ENCODE data around the gene INO80. TPM values are rescaled to one million over a fixed set of nuclear protein-coding genes. Genes with fewer than 3 reads are reported as not detected.

The INO80 gene
- total RNA-seq, 1 experiment from 2014 or later, result 27.3 TPM

GRCh38 chr15:40933517-40933902 is 182.6 kb downstream of the INO80 start:
- no TSS peak for BruUV-seq (replicated peaks)
- CTCF ChIA-PET, result no interaction called here
- DNase-seq (ENCODE audit: low spot score), result no peak
- intact Hi-C loops (cut with micrococcal nuclease; ENCODE audit: unreplicated experiment), result no loop called here
- Histone ChIP-seq H3K9me3 (ENCODE audit: low read depth, low read length, poor library complexity, severe bottlenecking) (no peaks in the 10 kb centered on the region), H3K36me3 (ENCODE audit: insufficient read depth, low read length, poor library complexity, severe bottlenecking) (no peaks in the 10 kb centered on the region), H3K27ac (ENCODE audit: low read depth, low read length, poor library complexity, severe bottlenecking) (no peak overlapping the region), H3K4me1 (ENCODE audit: insufficient read depth, low read length, poor library complexity, severe bottlenecking) (peaks cover 35% of the 10 kb centered on the region), H3K4me3 (ENCODE audit: low read depth, low read length, poor library complexity, severe bottlenecking) (no peak overlapping the region), H3K27me3 (replicated peaks; ENCODE audit: insufficient read depth, low read depth, low read length, poor library complexity) (peaks cover 29% of the 10 kb centered on the region)
- POLR2A ChIA-PET (ENCODE audit: low non-redundant PET), result no interaction called here
- no peak for TF ChIP-seq EZH2 (IDR thresholded peaks at IDR 0.05; ENCODE audit: borderline replicate concordance, low read depth, low read length, poor library complexity, severe bottlenecking)
- no peak for TF ChIP-seq CTCF (conservative IDR thresholded peaks at IDR 0.05; ENCODE audit: low read depth, low read length)

- H3K9me3 ChIP-seq (ENCODE audit: low read depth, low read length, poor library complexity, severe bottlenecking), result no peaks in the 10 kb centered on the region
- no peaks in the 10 kb centered on the region for H3K36me3 ChIP-seq (ENCODE audit: insufficient read depth, low read length, poor library complexity, severe bottlenecking)
- TF ChIP-seq EZH2 (IDR thresholded peaks at IDR 0.05; ENCODE audit: borderline replicate concordance, low read depth, low read length, poor library complexity, severe bottlenecking) (no peak), CTCF (conservative IDR thresholded peaks at IDR 0.05; ENCODE audit: low read depth, low read length) (no peak)
- ChIA-PET POLR2A (ENCODE audit: low non-redundant PET) (no interaction called here), CTCF (no interaction called here)
- peaks cover 41% of the 10 kb centered on the region for H3K4me1 ChIP-seq (ENCODE audit: insufficient read depth, low read length, poor library complexity, severe bottlenecking)
- no peak for DNase-seq (ENCODE audit: low spot score)
- H3K4me3 ChIP-seq (ENCODE audit: low read depth, low read length, poor library complexity, severe bottlenecking), result no peak overlapping the region
- intact Hi-C loops (cut with micrococcal nuclease; ENCODE audit: unreplicated experiment), result no loop called here
- no peak overlapping the region for H3K27ac ChIP-seq (ENCODE audit: low read depth, low read length, poor library complexity, severe bottlenecking)
- BruUV-seq (replicated peaks), result no TSS peak
- H3K27me3 ChIP-seq (replicated peaks; ENCODE audit: insufficient read depth, low read depth, low read length, poor library complexity), result peaks cover 35% of the 10 kb centered on the region
Observed at GRCh38 chr15:40932649-40933516, 183.2 kb downstream of the INO80 start.

GRCh38 chr15:40932156-40932555 is 183.9 kb downstream of the INO80 start:
- intact Hi-C loops (cut with micrococcal nuclease; ENCODE audit: unreplicated experiment), result no loop called here
- POLR2A ChIA-PET (ENCODE audit: low non-redundant PET), result no interaction called here

More at GRCh38 chr15:40932156-40932555, 183.9 kb downstream of the INO80 start:
- H3K9me3 ChIP-seq (ENCODE audit: low read depth, low read length, poor library complexity, severe bottlenecking), result no peaks in the 10 kb centered on the region
- no peak overlapping the region for H3K27ac ChIP-seq (ENCODE audit: low read depth, low read length, poor library complexity, severe bottlenecking)
- BruUV-seq (replicated peaks), result no TSS peak
- TF ChIP-seq EZH2 (IDR thresholded peaks at IDR 0.05; ENCODE audit: borderline replicate concordance, low read depth, low read length, poor library complexity, severe bottlenecking) (no peak), CTCF (conservative IDR thresholded peaks at IDR 0.05; ENCODE audit: low read depth, low read length) (no peak)
- peaks cover 42% of the 10 kb centered on the region for H3K4me1 ChIP-seq (ENCODE audit: insufficient read depth, low read length, poor library complexity, severe bottlenecking)
- H3K4me3 ChIP-seq (ENCODE audit: low read depth, low read length, poor library complexity, severe bottlenecking), result no peak overlapping the region
- peaks cover 42% of the 10 kb centered on the region for H3K27me3 ChIP-seq (replicated peaks; ENCODE audit: insufficient read depth, low read depth, low read length, poor library complexity)
- no peaks in the 10 kb centered on the region for H3K36me3 ChIP-seq (ENCODE audit: insufficient read depth, low read length, poor library complexity, severe bottlenecking)
- CTCF ChIA-PET, result interaction anchor here (0.7 kb wide), 1 partner anchor 9 kb away, joined by 4 read pairs; no protein-coding TSS in a partner anchor
- DNase-seq (ENCODE audit: low spot score), result no peak

Measured in A673 (cell line).